ENCODE measurements around the gene USO1.
"Not testable (repeated sequence)": the region's sequence is repeated elsewhere in the genome, so short reads cannot be mapped to it uniquely, and the experiment has no call there.

USO1 gene

DNA sequence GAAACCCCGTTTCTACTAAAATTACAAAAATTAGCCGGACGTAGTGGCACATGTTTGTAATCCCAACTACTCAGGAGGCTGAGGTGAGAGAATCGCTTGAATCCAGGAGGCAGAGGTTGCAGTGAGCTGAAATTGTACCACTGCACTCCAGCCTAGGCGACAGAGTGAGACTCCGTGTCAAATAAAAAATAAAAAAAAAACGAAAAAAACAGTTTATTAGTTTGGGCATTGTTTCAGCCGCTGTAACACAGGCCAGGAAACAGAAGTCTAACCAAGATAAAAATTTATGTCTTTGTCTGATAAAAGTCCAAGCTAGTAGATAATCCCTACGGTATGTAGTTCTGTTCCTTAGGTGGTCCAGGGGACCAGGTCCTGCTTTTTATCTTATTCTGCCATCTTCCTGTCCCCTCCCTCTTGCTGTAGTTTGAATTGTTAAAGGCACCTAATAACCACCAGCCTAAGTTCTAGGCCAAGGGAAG lies 21.4 kb downstream of the USO1 start:
- no peak for DNase-seq (ENCODE audit: low read depth, low spot score)

DNA sequence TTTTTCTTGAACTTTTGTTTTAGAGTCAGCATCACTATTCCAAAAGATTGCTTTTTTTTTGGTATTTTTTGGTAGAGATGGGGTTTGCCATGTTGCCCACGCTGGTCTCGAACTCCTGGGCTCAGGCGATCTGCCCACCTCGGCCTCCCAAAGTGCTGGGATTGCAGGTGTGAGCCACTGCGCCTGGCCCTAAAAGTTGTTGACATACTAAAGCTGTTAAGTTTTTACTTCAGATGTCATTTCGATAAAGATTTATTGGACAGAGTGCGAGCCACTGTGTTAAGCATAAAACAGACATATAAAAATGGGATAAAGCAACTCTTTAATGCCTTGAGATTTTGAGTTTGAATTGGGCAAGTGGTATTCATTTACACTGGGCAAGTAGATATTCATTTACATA lies 28.3 kb downstream of the USO1 start:
- no peak for DNase-seq (ENCODE audit: low read depth, low spot score)

DNA sequence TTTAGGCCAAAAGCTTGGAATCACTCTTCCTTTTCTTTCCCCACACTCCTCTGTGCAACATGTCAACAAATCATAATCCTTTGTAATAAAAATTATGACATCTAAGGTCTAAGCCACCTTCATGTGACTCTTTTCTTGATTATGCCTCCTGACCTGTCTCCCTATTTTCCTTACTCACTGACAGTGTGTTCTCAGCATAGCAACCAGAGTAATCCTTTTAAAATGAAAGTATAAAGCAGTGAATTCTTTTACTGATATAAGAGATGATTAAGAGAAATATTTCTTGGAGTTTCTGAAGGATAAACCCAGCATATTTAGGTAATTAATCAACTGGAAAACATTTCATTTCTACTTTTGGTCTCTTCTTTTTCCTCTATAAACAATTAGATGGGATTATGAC lies 44.7 kb downstream of the USO1 start:
- no peak for DNase-seq (ENCODE audit: low read depth, low spot score)

DNA sequence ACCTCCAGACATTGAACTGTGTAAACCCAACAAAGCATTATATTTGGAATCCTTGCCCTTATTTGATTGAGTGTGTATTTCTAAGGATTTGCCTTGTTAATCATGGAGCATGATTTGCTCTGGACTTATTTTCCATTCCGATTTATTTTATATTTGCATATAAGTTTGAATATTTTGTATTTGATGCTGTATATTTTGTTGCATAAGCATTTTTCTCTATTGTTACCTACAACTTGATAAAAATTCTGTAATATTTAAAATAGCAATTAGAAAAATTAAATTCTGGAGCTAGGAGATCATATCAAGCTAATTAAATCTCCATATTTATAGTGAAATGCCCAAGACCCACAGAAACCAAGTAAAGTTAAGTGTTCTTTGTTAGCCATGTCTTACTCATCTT lies 47.2 kb downstream of the USO1 start:
- DNase-seq (ENCODE audit: low read depth, low spot score): no peak

- DNase-seq (ENCODE audit: low read depth, low spot score): no peak
Measured at GRCh38 chr4:75777589-75777988, 53.2 kb downstream of the USO1 start.

DNA sequence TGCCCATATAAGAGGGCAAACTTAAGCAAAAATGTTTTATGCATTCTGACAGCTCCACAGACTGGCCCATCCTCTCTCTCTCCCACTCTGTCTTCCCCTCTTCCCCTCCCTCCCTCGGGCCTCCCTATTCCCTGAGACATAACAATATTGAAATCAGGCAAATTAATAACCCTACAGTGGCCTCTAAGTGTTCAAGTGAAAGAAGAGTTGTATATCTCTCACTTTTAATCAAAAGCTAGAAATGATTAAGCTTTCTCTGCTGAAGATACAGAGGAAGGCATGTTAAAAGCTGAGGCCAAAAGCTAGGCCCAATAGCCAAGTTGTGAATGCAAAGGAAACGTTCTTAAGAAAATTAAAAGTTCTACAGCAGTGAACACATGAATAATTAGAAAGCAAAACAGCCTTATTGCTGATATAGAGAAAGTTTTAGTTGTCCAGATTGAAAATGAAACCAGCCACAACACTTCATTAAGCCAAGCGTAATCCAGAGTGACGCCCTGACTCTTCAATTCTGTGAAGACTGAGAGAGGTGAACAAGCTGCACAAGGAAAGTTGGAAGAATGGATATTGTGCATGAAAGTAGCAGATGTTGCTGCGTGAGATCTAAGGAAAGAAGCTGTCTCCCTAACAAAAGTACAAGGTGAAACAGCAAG lies 54.9 kb downstream of the USO1 start:
- DNase-seq (ENCODE audit: low read depth, low spot score): no peak

GRCh38 chr4:75781305-75781704 lies 56.9 kb downstream of the USO1 start:
- no peak for DNase-seq (ENCODE audit: low read depth, low spot score)

DNA sequence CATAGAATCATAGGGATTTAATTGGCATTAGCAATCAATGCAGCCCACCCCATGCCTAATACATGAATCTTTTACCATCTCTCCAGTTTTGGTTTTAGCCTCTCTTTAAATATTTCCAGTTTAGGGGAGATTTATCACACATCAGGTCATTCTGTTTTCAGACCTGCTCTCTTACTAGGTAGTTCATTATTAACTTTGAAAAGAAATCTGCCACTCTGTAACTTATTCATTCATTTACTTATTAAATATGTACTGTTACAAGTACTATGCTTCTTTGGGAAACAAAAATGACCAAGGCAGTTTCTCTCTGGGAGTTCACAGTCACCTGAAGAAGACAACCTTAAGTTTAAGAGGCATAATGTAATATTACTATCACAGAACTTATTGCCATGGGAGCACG lies 62.1 kb downstream of the USO1 start:
- no peak for DNase-seq (ENCODE audit: low read depth, low spot score)

- no peak for DNase-seq (ENCODE audit: low read depth, low spot score)
Measured at GRCh38 chr4:75786938-75787337, 62.6 kb downstream of the USO1 start.

DNA sequence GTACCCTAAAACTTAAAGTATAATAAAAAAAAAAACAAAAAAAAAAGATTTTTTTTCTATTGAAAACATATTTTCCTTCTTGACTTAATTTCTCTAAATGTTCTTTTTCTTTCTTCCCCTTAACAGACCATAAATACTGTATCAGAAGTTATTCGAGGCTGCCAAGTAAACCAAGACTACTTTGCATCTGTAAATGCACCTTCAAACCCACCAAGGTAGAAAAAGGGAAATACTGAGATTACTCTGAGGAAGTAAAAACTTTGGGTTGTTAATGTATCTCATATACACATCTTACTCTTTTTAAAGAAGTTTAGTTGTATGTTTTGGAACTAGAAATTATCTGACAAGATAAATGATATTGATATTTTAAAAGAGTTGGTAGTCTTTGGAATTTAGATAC lies 65.6 kb downstream of the USO1 start:
- DNase-seq (ENCODE audit: low read depth, low spot score): no peak

DNA sequence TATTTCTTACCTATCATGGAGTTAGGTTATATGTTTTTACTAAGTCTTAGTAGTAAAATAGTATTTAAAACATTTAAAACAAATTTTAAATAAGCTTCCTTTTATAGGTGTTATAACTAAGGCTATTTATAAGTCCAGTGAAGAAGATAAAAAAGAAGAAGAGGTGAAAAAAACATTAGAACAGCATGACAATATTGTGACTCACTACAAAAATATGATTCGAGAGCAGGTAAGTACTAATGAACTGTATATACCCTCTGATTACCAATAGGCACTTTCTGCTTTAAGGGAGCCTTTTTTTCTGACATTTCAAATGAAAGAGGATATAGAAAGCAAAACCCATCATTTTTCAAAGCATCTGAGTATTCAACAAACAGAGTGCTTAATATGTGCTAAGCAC lies 76.6 kb downstream of the USO1 start:
- no peak for DNase-seq (ENCODE audit: low read depth, low spot score)

- not testable (repeated sequence) for DNase-seq (ENCODE audit: low read depth, low spot score)
Measured at GRCh38 chr4:75806035-75806434, 81.7 kb downstream of the USO1 start.

- DNase-seq (ENCODE audit: low read depth, low spot score): no peak
Measured at GRCh38 chr4:75817901-75818300, 93.5 kb downstream of the USO1 start.

GRCh38 chr4:75819121-75819520 lies 94.7 kb downstream of the USO1 start:
- no peak for DNase-seq (ENCODE audit: low read depth, low spot score)

GRCh38 chr4:75820197-75820596 lies 95.8 kb downstream of the USO1 start:
- no peak for DNase-seq (ENCODE audit: low read depth, low spot score)

- no peak for DNase-seq (ENCODE audit: low read depth, low spot score)
Measured at GRCh38 chr4:75820676-75821075, 96.3 kb downstream of the USO1 start.

DNA sequence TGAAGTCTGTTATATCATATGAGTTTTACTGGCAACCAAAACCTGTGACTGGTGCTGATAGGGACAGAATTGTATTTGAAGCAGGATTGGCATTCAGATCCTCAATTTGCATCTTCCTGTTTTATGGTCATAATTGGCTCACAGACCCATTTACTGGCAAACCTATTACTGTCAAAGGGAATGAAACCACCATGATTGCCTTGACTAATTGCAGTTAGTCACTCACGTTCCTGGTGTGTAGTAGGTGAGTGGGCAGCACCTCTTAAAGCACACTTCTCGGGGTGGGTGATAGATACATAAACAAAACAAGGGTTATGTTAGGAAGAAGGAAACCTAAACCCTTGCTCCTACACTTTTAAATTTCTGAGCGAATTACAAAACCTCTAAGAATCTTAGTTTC lies 96.8 kb downstream of the USO1 start:
- no peak for DNase-seq (ENCODE audit: low read depth, low spot score)

DNA sequence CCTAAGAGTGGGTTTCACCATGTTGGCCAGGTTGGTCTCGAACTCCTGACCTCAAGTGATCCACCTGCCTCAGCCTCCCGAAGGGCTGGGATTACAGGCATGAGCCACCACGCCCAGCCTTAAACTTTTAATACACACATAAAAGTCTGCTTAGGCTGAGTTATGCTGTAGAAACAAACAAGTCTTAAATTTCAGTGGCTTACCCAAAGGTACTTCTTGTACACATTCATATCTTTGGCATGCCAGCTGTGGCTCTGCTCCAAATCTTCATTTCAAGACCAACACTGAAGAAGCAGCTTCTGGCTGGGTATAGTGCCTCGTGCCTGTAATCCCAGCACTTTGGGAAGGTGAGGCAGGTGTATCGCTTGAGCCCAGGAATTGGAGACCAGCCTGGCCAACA lies 97.6 kb downstream of the USO1 start:
- DNase-seq (ENCODE audit: low read depth, low spot score): no peak

- DNase-seq (ENCODE audit: low read depth, low spot score): no peak
Measured at GRCh38 chr4:75822416-75822815, 98.0 kb downstream of the USO1 start.

DNA sequence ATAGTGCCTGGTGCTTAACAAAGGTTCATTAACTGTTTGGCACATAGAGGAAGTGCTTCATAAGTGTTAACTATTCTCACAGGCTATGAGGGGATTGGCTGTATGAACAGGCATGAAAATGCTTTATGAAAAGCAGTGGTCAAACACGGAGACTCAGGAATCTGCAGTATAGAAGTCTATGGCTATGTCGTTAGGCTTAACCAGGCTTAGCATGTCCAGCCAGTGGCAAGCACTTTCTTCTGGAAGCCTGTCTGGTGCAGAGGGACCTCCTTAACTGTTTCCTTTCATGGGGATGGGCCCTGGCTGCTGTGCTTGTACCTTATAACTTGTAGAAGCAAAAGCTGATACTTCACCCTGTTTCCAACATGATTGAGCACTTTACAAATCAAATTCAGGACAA lies 99.4 kb downstream of the USO1 start:
- DNase-seq (ENCODE audit: low read depth, low spot score): no peak

GRCh38 chr4:75830906-75831305 lies 106.5 kb downstream of the USO1 start:
- DNase-seq (ENCODE audit: low read depth, low spot score): no peak

GRCh38 chr4:75831856-75832405 lies 107.6 kb downstream of the USO1 start:
- DNase-seq (ENCODE audit: low read depth, low spot score): no peak

DNA sequence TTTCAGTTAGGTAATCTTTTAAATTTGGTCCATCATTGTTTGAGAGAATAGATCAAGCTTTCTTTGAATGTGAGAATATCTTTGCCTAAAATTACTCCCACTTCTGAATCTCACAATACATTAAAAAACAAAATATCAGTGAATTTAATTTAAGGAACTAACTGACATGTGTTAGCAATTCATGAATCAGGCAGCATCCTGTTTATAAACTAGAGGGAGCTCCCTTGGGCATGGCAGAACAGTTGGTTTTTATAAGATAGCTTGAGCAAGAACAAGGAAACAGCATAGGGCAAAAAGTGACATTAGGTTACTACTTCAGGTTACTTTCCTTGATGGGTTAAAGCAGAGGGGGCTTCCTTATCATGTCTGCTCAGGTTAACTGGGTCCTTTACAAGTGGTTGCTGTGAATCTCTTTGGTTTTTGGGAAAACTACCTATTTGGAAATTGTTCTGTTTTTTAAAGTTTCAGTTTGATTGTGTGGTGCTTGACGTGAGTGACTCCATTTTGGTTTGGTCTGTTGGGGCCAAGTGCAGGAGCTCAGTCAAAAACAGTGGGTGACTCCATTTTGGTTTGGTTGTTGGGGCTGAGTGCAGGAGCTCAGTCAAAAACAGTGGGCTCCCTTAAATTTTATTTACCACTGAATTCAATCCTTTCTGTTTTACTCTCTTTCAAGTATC lies 109.9 kb downstream of the USO1 start:
- DNase-seq (ENCODE audit: low read depth, low spot score): no peak

All from brain pericyte (primary cell).